GM21447 (cell line): ENCODE measurements around the gene NAA38.
A peak's percentile ranks its signal among the peaks of the same experiment; 100 is the strongest.

Experiments used
- ATAC-seq: cut with Tn5 transposase; IDR thresholded peaks from one replicate; pipeline ENCODE4 v1.9.1; 2021; ENCODE audit not compliant: unreplicated experiment

Gene NAA38

GRCh38 chr17:7841396-7841914, 15.9 kb downstream of the NAA38 start:
- peak; percentile 2 for ATAC-seq

DNA sequence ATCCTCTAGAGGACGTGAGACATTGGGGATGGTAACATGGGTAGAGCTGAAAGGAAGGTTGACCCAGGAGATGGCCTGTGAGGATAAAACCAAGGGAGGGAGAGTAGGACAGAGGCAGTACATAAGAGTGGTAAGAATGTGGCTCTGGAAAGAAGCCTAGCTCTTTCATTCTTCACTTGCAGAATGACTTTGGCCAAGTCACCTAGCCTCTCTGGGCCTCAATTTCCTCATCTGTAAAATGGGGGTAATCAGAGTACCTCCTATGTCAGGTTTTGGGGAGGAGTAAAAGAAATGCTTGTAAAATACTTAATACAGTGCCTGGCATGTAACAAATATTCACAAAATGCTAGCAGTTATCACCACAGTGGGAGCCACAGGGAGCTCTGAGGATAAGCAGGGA, 16.5 kb downstream of the NAA38 start:
- ATAC-seq = no peak

GRCh38 chr17:7840441-7840840, 16.9 kb downstream of the NAA38 start:
- ATAC-seq = no peak

GRCh38 chr17:7839876-7840261, 17.5 kb downstream of the NAA38 start:
- ATAC-seq = no peak

DNA sequence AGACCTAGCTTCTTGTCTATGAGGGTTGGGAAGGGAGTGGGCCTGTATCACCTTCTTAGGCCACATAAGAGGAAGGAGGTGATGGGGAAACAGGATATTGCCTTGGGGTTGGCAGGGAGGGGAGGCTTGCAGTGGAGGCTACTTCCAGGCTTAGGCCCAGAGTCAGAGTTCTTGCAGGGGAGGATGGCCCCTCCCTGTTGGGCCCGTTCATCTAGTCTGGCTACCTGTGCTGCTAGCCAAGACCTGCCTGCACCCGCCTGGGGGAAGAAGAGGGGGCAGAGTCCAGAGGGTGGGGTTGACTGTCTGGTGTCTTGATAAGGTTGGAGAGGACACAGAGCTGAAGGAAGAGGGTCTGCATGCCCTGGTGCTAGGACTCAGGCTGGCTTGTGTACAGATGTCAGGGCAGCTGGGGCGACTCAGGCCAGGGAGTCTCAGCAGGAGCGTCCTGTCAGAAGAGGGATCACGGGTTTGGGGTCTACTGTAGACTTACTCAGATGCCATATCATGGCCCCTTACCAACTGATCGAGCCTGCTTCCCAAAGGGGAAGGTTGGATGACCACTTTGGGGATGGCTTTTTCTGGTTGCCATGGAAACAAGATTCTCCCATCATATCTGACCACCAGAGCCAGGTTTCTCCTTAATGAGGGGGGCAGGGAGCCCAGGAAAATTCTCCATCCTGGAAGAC, 18.0 kb downstream of the NAA38 start:
- no peak for ATAC-seq

GRCh38 chr17:7838090-7839075, 19.0 kb downstream of the NAA38 start:
- ATAC-seq = no peak

GRCh38 chr17:7837408-7838088, 19.8 kb downstream of the NAA38 start:
- no peak for ATAC-seq

DNA sequence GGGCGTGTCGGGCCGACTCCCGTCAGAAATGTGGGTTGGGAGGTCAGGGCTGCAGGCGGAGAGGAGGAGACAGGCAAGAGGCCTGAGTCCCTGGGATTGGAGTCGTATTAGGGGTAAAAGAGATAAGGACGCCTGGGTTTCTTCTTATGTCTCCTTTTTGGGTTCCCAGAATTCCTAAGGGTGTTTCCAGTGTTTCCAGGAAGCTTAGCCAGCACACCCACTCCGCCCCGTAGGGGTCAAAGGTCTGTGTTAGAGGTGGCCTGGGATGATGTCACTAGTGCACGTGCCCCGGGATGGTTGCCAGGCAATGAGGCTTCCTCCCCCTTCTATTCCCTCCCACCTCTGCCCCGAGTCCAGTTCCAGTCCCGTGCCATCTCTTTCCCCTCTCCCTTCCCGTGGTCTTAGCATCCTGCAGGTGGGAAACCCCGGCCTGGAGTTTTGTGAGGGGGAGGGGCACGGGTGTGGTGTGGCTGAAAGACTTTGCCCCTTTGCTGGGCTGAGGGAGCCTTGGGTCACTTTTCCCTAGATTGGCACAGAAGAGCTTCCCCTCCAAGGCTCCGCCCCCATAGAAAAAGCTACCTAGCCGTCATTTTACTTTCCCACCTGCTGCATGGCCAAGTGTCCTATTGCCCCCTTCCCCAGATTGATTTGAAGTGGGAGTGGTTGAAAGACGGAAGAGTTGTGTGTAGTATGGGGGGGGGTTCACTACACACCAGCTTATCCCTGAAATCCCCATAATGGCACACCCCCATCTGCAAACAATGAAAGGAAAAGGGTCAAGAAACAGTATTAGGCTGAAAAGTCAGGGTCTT, 20.6 kb downstream of the NAA38 start:
- ATAC-seq = no peak

GRCh38 chr17:7835814-7836595, 21.4 kb downstream of the NAA38 start:
- peak; percentile 16 for ATAC-seq

GRCh38 chr17:7834957-7835813, 22.2 kb downstream of the NAA38 start:
- peak; percentile 26 for ATAC-seq

DNA sequence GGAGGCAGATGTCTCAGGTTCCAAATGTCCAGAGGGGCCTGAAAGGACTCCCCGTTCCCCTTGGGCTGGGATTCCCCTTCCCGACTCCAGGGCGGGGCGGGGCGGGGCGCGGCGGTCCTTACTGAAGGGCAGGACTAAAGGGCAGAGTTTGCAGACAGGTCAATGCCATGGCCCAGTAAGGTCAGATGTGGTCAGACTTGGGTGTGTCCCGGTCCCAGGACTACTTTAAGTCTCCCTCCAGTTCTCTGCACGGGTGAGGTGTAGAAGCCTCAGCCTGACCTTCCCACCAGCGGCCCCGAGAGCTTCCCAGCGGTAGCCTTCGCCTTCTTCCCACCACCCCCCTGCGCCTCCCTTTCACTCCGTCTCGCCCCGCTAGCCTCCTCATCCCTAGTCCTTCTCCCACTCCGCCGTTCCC, 22.8 kb downstream of the NAA38 start:
- peak; percentile 10 for ATAC-seq

- ATAC-seq = peak; percentile 47
These were observed 23.4 kb downstream of the NAA38 start, which contains the start of gene KDM6B for GRCh38 chr17:7833795-7834541. KDM6B (plus strand) TSS chr17:7834217; CDS start chr17:7845555, 11,338 bp downstream.

GRCh38 chr17:7833011-7833794, 24.2 kb downstream of the NAA38 start:
- ATAC-seq = no peak

- ATAC-seq = no peak
These were observed 24.9 kb downstream of the NAA38 start for GRCh38 chr17:7832431-7832830.

GRCh38 chr17:7831233-7831632, 26.1 kb downstream of the NAA38 start:
- no peak for ATAC-seq

DNA sequence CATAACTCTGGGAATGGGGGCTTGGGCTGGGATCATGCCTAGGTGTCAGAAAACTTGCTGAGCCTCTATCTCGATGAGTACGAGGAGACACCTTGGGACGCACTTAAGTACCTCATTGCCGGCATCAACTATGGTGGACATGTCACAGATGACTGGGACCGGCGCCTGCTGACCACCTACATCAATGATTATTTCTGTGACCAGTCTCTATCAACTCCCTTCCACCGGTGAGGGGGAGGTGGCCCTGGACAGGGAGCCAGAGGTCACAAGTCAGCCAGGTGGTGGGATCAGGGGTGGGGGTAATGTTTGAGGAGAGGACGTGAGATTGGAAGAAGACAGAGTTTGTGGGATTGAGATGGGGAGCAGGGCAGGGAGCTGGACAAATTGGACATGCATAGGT, 26.7 kb downstream of the NAA38 start:
- no peak for ATAC-seq
